Raji (cell line): ENCODE data around the gene GALNT11.

ENCODE experiments used
- POLR2A ChIP-seq: IDR thresholded peaks from 2 replicates; pipeline ENCODE4 v1.6.1; 2011; ENCODE audit warnings: low read depth, low read length, control low read depth; ENCODE audit not compliant: insufficient read depth

GALNT11 gene

DNA sequence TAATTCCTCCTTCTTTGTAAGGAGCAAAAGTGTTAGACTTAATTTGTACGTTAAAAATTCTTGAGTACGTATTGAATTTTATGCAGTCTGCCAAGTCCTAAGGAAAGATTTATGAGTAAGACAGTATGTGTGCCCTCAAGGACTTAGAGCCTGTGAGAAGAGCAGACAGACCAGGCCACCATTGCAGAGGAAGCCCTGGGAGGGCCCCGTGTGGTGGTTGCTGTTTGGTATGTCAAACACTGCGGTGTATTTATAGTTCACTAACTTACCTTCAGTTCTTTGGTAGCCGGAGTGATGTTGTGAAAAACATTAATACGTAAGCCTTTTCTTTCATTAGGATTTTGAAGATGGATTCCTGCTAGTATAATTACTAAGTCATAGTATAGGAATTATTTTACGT lies 82.9 kb downstream of the GALNT11 start:
- no peak for TF ChIP-seq POLR2A

- no peak for TF ChIP-seq POLR2A
These were observed 87.4 kb downstream of the GALNT11 start for GRCh38 chr7:152112829-152113228.

DNA sequence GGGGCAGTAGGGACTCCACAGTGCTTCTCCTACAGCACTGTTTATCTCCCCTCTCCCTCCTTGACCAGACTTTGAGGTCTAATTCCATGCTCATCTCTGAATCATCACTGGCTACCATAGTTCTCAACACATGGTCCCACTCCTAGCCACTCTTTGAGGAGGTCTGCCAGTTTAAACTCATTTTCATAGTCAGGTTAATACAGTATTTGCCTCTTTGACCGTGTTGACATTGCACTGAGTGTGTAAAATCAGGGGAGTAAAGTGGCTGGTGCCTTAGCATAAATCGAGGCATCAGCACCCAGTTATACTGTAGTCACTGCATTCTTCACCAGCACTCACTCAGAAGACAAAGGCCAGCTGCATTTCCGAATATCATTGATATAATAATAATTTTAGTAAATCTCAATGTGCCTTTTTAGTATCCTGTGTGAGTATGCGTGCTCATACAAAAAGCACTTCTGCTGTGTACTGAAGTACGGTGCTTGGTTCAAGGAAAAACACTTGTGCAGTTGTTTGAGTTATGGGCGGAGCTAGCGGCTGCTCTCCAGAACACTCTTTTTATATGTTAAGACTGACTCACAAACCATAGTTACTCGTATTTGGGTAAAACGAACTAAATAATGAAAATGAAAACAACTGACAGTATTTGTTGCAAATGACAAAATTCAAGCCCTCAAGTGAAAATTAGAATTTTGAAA lies 89.7 kb downstream of the GALNT11 start:
- no peak for TF ChIP-seq POLR2A

GRCh38 chr7:152117356-152117755 lies 91.9 kb downstream of the GALNT11 start:
- no peak for TF ChIP-seq POLR2A

- TF ChIP-seq POLR2A, result no peak
These were observed 94.7 kb downstream of the GALNT11 start for GRCh38 chr7:152120210-152120609.

GRCh38 chr7:152120776-152121175 lies 95.3 kb downstream of the GALNT11 start:
- TF ChIP-seq POLR2A, result no peak

GRCh38 chr7:152121432-152121831 lies 96.0 kb downstream of the GALNT11 start:
- TF ChIP-seq POLR2A, result no peak

GRCh38 chr7:152122540-152122939 lies 97.1 kb downstream of the GALNT11 start:
- no peak for TF ChIP-seq POLR2A

DNA sequence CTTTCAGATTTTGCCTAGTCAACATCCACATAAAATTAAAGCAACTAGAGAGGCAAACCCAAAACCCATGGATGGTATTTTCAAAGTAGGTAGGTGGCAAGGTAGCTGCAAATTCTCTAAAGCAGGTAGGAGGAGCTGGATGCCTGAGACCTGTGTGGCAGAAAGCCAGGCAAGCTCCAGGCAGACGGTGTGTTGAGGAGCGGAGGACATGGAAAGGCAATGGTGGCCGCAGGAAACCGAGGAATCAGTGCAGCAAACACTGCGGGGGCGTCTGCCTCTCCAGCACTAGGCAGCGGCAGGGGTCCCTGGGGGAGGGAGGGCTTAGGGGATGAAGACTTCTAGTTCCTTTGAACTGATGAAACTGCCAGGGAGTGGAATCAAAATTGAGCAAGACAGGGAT lies 101.3 kb downstream of the GALNT11 start:
- no peak for TF ChIP-seq POLR2A

GRCh38 chr7:152127229-152127628 lies 101.8 kb downstream of the GALNT11 start:
- TF ChIP-seq POLR2A, result no peak

DNA sequence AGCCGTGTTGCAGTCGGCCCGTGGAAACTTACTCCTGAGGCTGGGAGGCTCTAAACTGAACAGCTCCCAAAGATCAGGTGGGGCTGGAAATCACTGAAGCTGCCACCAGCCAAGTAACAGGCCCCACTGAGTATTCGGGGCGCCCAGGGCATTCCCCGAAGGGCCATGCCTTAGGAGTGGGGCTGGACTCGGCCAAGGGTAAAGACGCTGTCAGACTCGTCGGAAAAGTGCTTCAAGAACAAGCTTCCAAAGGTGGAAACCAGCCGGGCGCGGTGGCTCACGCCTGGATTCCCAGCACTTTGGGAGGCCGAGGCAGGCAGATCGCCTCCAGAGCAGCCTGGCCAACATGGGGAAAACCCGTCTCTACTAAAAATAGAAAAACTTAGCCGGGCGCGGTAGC lies 102.8 kb downstream of the GALNT11 start:
- TF ChIP-seq POLR2A, result no peak

DNA sequence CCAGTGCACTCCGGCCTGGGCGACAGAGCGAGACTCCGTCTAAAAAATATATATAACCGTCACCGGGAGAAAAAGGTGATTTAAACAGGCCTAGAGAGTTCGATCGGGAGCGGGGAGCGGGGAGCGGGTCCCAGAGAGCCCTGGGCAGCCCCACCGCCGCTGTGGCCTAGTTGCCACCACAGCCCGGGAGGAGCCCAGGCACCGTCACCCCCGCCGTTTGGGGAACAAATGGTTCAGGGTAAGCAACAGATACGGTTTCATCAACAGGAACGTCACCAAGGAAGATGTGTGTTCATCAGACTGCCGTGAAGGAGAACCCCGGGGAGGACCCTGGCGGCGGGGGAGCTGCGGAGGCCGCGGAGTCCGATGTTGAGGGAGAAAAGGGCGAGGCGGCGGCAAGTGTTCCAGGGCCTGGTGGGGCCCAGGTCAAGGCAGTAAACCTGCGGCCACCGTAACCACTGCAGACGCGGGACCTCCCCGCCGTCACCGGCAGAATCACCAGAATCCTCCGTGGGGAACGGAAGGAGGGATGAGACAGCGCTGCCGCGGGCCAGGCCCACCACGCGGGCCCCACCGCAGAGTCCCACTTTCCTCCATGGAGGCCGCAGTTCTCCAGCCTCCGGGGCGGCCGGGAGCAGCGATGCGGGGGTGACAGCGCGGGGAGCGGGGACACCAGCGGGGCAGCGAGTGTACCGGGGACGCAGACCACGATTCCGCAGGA lies 103.4 kb downstream of the GALNT11 start:
- no peak for TF ChIP-seq POLR2A

DNA sequence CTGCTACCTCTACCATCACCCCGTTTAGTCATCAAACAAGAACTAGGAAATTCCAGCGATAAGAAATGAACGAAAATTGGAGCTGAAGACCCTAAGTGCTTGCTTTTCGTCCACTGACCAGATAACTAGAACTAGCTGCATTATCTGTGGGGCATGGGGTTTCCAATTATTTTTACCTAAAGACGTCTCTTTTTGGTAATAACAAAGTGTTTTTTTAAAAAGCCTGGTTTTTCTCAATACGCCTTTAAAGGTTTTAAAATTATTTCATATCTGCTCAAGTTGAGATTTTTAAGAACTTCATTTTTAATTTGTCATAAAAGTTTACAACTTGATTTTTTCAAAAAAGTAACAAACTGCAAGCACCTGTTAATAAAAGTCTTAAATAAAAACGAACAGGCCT lies 104.2 kb downstream of the GALNT11 start:
- no peak for TF ChIP-seq POLR2A

- TF ChIP-seq POLR2A, result no peak
These were observed 105.5 kb downstream of the GALNT11 start for GRCh38 chr7:152130658-152131590.

DNA sequence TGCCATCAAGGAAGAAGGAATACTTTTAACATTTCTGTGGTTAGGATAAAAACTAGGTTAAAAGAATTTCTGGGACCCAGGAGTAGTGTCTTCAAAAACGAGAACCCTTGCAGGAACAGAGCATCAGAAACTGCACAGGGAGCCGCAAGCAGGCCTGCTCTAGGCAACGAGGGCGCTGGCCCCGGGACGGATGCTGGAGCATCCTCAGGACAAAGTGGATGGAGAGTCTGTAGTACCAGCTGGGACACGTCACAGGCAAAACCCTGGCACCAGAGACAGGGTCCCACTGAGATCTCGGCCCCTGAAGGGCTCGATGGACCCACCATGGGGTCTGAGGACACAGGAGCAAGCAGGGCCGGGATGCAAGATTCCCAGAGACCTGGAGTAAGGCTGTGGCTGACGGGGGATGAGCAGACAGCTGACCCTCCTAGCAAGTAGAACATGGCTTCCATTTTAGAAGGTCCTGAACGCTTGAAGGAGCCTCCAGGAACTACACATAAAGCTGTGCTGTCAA lies 106.6 kb downstream of the GALNT11 start:
- TF ChIP-seq POLR2A, result no peak

GRCh38 chr7:152132812-152133211 lies 107.3 kb downstream of the GALNT11 start:
- TF ChIP-seq POLR2A, result no peak

DNA sequence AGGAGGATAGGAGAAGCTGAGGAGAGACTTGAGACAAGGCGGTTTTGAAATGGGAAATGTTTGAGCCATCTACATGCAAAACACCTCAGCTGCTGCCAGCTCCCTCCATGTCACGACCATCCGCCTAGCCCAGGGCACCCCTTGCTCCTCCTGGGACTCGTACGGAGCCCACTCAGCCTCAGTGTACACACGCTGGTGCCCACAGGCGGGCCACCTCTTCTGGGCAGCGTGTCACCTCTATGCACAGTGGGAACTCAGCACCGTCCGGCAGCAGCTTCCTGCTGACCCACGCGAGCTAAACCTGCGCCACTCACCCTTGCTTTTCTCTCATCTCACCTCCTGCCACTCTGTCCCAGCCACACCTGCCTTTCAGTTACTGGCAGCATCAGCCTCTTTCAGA lies 108.3 kb downstream of the GALNT11 start:
- TF ChIP-seq POLR2A, result no peak
